ENCODE results near the gene IRGM. TPM values are rescaled to one million over a fixed set of nuclear protein-coding genes. Genes with fewer than 3 reads are reported as not detected.
A peak's percentile ranks its signal among the peaks of the same experiment; 100 is the strongest.
"Not testable (repeated sequence)": the region's sequence is repeated elsewhere in the genome, so short reads cannot be mapped to it uniquely, and the experiment has no call there.

IRGM gene, protein sequence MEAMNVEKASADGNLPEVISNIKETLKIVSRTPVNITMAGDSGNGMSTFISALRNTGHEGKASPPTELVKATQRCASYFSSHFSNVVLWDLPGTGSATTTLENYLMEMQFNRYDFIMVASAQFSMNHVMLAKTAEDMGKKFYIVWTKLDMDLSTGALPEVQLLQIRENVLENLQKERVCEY
- not detected for total RNA-seq

DNA sequence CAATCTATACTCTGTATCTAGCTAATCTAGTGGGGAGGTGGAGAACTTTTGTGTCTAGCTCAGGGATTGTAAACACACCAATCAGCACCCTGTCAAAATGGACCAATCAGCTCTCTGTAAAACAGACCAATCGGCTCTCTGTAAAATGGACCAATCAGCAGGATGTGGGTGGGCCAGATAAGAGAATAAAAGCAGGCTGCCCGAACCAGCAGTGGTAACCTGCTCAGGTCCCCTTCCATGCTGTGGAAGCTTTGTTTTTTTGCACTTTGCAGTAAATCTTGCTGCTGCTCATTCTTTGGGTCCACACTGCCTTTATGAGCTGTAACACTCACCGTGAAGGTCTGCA, at the start of gene IRGM:
Gene IRGM, plus strand, starts transcription at position 214 of the 346 bp plus-strand sequence. CDS start 1,603 bp downstream, outside the sequence.
- not testable (repeated sequence) for DNase-seq (ENCODE audit: low spot score); ATAC-seq

DNA sequence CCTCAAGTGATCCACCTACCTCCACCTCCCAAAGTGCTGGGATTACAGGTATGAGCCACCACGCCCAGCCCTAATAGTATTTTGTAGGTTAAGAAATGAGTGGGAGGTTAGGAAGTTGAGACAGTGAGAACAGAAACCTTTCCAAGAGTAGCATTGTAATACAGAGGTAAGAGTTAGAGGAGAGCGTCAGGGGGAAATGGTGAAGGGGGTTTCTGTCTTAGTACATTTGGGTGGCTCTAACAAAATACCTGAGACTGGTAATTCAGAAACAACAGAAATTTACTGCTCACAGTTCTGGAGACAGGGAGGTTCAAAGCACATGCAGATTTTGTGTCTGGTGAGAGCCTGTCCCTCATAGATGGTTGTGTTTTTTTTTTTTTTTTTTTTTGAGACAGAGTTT, 48.9 kb upstream of the IRGM start:
- DNase-seq (ENCODE audit: low spot score): no peak
- ATAC-seq: no peak

DNA sequence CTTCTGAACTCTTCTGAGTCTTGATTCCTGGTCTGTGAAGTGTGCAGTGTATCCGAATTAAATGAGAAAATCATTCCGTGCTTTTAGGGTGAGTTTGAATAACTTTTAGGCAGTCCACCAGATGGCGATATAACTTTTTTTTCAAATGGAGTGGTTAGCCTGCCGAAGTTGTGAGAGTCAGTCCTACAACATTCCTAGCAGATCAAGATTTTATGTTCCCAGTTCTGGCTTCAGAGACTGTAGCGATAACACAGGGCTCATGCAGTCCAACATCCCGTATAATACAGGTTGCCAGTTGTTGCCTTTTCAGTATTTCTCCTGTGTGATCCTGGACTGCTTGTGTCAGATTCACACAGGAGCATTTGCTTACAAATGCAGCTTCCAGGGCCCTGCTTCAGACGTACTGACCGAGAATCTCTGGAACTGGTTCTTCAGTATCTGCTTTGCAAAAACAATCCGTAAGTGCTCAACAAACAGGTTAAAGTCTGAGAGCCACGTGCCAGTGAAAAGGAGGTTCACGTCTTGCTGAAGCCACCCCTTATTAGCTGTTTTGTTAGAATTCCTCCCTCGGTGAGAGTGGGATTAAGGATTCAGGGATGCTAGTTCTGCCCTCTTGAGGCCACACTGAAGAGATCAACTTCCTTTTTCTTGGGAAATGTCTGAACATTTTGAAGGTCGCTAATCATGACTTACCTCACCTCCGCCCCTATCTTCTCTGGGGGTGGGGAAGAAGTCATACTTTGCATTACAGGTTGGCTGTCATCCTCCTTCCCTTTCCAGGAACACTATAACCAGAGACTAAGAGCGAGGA, 45.0 kb upstream of the IRGM start:
- ATAC-seq (no peak), DNase-seq (ENCODE audit: low spot score) (no peak)

DNA sequence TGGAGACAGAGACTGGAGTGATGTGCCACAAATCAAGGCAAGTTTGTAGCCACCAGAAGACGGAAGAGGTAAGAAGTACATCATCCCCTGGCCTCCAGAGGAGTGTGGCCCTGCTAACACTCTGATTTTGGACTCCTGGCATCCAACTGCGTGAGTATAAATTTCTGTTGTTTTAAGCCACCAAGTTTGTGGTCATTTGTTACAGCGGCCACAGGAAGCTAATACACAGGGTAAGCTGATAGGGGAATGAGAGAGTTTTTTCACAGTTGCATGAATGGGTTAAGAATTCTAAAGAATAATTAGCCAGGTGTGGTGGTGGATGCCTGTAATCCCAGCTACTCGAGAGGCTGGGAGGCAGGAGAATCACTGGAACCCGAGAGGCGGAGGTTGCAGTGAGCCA, 41.9 kb upstream of the IRGM start:
- DNase-seq (ENCODE audit: low spot score) (no peak), ATAC-seq (no peak)

DNA sequence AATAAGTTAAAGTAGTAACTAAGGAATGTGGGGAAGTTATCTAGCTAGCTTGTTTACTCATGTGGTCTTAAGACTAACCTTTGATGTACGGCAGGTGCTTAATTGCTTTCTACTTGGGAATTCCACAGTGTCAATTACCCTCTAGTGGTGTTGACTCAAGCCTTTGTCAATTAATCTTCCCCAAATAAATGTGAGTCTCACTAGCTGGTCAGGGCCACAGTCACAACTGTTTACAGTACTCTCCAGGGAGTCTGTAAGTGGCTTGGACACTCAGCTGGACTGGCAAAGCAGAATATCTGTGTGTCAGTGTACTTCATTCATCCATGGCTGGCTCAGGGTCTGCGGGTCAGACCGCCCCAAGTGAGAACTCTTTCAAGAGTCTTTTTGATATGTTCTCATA, 37.0 kb upstream of the IRGM start:
- no peak for DNase-seq (ENCODE audit: low spot score)
- no peak for ATAC-seq

DNA sequence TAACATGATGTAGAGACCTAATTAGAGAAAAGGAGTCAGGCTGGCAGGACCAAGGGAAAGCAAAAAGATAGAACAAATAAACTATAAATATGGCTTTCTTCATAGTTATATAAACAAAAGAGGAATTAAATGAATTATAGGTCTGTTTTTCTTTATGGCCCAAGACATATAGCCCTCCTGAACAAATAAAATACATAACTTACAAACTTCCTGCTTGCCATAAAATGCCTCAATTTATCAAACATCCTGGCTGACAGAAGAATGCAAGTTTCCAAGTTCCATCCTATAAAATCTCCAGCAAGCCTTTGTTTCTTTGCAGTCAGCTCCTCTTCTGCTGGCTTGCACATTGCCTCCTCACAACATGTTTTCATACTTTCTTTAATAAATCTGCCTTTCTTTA, 31.3 kb upstream of the IRGM start:
- ATAC-seq (no peak), DNase-seq (ENCODE audit: low spot score) (no peak)

DNA sequence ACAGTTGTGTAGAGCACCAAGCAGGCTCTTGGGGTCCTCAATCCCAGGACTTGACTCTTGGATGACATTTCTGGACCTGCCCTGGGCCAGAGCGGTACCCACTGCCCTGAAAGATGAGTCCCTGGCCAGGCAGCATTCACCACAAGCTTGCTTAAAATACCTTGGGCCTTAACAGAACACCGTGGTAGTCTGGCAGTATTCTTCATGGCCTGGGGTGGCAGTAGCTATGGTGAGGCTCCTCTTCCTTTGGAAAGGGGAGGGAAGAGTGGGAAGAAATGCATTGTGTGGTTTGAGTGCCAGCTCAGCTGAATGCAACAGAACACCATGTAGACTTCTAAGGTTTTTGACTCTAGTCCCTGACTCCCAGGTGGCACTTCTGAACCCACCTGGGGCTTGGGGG, 29.4 kb upstream of the IRGM start:
- no peak for DNase-seq (ENCODE audit: low spot score)
- no peak for ATAC-seq

DNA sequence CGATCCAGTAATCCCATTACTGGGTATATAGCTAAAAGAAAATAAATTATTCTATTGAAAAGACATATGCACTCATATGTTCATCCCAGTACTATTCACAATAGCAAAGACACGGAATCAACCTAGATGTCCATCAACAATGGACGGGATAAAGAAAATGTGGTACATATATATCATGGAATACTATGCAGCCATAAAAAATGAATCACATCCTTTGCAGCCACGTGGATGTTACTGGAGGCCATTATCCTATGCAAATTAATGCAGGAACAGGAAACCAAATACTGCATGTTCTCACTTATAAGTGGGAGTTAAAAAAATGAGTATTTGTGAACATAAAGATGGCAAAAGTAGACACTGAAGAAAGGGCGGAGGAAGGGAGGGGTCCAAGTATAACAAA, 16.6 kb upstream of the IRGM start:
- ATAC-seq (no peak), DNase-seq (ENCODE audit: low spot score) (no peak)

DNA sequence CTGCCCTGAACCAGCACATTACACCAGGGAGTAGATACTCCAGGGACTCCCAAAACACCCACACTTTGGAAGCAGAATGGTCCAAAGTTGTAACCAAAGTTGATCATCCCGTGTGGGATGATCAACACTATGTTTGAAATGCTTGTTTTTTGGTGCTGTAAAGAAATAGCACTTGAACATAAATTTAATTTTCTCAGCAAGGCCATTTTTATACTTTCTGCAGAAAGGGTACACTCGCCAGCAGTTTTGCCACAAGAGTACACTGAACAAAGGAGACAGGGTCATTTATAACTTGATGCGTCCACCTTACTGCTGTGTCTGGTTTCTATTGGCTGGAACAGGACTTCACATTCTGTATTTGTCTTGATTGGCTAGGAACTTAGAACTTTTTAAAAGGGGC, 14.5 kb upstream of the IRGM start:
- ATAC-seq; DNase-seq (ENCODE audit: low spot score): not testable (repeated sequence)

DNA sequence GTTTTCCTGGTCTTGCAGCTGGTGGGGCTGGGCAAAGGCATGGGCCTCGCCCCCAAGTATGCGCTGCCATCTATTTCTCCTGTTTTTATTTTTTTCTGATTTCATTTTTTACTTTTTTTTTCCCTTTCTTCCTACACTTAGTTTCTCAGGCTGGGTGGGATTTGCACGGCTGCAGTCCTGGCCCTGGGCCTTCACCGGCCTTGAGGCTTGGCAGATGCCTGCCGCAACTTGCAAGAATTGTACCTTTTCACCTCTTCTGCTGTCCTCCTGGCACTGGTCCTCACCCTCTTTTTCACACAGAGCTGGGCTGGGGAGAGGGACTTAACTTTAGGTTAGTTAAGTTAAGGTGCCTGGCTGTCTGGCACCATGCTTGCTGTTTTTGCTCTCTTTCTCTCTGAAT, 10.3 kb upstream of the IRGM start:
- ATAC-seq: no peak
- no peak for DNase-seq (ENCODE audit: low spot score)

DNA sequence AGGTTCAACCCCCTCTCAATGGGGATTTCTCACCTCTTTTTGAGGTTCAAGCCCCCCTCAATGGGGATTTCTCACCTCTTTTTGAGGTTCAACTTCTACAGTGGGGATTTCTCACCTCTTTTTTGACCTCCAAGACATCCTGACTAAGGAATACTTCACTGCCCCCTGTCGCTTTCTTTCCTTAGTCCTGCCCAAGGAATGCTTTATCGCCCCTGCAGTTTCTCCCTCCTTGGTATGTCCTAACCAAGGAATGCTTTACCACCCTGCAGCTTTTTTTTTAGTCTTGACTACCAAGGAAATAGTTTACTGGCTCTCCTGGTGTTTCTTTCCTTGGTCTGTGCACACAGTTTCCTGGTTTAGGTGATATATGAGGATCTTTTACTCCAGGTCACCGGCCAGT, 9.6 kb upstream of the IRGM start:
- no peak for ATAC-seq
- DNase-seq (ENCODE audit: low spot score): no peak

DNA sequence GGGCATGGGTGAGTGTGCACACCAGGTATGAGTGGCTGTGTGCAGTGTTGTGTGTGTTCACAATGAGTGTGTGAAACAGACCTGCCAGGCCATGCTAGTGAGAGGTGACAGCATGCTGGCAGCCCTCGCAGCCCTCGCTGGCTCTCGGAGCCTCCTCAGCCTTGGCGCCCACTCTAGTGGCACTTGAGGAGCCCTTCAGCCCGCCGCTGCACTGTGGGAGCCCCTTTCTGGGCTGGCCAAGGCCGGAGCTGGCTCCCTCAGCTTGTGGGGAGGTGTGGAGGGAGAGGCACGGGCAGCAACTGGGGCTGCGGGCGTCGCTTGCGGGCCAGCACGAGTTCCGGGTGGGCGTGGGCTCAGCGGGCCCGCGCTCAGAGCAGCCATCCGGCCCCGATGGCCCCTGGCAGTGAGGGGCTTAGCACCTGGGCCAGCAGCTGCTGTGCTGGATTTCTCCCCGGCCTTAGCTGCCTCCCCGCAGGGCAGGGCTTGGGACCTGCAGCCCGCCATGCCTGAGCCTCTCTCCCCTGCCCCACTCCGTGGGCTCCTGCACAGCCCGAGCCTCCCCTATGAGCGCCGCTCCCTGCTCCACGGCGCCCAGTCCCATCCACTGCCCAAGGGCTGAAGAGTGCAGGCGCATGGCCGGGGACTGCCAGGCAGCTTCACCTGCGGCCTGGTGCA, 999 bp upstream of the IRGM start:
- not testable (repeated sequence) for DNase-seq (ENCODE audit: low spot score); ATAC-seq

DNA sequence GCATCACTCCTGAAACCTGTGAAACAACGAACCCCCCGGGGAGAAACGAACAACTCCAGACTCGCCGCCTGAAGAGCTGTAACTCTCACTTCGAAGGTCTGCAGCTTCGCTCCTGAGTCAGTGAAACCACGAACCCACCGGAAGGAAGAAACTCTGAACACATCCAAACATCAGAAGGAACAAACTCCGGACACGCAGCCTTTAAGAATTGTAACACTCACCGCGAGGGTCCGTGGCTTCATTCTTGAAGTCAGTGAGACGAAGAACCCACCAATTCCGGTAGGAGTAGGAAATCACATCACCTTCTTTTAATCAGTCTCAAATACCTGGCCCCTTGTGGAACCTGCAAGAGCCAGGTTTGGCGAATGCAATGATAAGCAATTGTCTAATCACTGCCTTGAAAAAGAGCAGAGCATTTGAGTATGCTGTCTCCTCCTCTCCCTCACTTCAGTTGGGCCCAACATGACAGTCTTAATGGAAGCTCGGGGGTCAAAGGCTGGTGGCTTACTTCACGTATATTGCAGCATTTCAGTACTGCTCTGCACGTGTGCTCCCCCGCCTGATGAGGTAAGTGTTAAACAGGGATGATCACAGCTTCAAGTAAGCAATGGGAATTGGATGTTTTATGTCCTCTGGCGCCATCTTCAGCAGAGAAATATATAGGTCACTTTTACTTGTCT, 473 bp downstream of the IRGM start:
- no peak for DNase-seq (ENCODE audit: low spot score)
- ATAC-seq: peak; percentile 100

DNA sequence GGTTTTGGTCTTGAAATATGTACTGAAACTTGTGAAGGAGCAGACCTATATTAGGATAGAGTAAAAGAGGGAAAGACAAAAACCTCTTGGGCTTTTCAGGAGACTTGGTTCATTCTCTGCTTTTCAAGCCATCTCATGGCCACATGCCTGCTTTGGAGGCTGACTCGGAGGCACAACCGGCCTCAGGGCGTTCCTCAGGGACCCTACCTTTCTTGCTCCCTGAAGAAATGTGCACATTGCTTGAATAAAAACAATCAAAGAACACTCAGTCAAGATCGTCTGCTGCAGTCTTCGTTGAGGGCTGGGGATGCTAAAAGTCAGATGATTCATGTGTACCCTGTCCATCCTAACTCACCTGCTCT, 994 bp downstream of the IRGM start:
- DNase-seq (ENCODE audit: low spot score): no peak
- no peak for ATAC-seq

DNA sequence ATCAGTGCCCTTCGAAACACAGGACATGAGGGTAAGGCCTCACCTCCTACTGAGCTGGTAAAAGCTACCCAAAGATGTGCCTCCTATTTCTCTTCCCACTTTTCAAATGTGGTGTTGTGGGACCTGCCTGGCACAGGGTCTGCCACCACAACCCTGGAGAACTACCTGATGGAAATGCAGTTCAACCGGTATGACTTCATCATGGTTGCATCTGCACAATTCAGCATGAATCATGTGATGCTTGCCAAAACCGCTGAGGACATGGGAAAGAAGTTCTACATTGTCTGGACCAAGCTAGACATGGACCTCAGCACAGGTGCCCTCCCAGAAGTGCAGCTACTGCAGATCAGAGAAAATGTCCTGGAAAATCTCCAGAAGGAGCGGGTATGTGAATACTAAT, 1.9 kb downstream of the IRGM start:
- ATAC-seq (no peak), DNase-seq (ENCODE audit: low spot score) (no peak)

DNA sequence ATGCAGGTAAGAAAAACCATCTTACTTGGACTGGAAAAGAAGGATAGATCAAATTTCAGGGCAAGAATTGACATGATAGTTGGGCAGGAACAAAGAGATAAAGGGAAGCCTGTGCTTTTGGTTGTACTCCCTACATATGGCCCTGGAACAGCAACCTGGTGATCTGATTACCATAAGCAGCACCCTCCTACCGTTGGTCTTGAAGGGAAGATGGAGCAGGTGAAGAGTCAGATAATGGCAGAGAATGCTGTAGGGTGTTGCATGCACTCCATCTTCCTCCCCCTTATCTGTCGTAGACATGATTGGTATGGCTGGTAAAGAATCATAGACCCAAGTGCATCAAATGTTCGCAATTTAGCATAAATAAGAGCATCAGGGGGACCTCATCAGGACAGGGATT, 4.7 kb downstream of the IRGM start:
- no peak for DNase-seq (ENCODE audit: low spot score)
- ATAC-seq: no peak

DNA sequence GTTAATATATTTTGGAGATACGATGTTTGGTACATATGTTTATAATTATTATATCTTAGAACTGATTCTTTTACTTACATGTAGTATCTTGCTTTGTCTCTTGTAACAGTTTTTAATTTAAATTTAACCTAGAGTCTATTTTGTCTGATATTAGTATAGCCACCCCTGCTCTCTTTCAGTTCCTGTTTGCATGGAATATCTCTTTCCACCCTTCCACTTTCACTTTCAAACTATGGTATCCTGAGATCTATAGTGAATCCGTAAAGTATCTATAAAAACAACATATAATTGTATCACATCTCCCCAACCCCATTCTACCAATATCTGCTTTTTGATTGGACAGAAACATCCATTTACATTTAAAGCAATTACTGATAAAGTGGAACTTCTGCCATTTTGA, 7.2 kb downstream of the IRGM start:
- no peak for ATAC-seq
- no peak for DNase-seq (ENCODE audit: low spot score)

DNA sequence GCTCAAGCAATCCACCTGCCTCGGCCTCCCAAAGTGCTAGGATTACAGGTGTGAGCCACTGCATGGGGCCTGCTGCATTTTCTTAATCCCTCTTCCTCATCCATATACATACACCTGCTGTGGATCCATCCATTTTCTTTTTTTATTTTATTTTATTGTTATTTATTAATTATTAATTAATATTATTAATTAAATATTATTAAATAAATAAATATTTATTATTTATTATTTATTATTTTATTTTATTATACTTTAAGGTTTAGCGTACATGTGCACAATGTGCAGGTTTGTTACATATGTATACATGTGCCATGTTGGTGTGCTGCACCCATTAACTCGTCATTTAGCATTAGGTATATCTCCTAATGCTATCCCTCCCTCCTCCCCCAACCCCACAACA, 10.4 kb downstream of the IRGM start:
- ATAC-seq; DNase-seq (ENCODE audit: low spot score): not testable (repeated sequence)

DNA sequence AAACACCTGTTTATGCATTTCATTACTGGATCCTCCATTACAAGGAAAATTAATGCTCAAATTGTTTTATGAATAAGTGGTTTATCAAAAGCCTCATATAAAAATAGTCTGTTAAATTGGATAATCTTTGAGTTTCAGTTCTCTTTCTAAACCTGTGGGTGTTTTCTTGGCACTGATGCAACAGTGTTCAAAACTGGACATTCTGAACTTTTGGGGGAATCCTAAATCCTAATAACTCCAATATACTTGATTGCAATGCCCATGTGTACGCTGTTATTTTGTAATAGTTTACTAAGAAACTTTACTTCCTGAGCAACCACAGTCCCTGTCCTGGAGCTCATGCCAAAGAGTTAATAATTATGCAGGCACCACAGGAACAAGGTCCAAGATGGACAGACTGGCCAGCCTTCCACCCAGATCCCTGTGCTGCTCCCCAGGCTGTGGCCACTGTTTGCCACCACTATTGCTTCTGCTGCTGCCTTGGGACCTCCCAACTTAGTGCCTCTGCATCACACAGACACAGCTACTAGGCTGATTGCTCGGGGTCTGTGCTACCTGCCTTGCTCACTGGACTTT, 14.0 kb downstream of the IRGM start:
- DNase-seq (ENCODE audit: low spot score): peak; percentile 68
- peak; percentile 100 for ATAC-seq

DNA sequence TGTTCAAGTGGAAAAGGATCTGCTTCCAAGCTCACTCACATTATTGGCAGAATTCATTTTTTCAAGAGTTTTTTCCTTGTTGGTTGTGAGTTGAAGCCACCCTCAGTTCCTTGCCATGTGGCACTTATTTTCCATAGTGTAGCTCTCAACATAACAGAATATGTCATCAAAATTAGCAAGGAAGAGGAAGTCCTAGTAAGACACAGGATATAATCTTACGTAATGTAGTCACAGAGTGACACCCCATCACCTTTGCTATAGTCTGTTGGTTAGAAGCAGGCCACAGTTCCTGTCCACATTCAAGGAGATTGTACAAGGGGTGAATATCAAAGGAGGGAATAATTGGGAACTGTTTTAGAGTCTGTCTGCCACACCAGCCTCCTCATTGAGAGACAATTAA, 15.7 kb downstream of the IRGM start:
- DNase-seq (ENCODE audit: low spot score) (no peak), ATAC-seq (no peak)

DNA sequence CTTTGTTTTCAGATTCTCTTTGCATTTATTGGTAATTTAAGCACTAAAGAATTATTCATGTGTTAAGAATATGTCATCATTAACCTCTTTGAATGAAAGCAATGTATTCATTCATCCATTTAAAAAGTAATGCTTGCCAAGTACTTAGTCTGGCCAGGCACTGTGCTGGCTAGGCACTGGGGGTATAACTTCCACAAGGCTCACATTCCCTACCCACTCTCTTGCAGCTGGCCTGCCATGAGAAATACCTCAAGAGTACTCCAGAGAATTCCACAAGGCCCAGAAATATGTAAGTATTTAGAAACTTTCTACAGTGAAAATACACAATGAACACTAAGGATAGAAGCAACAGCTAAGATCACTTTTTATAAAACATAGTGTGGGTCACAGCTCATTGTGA, 33.0 kb downstream of the IRGM start:
- ATAC-seq (no peak), DNase-seq (ENCODE audit: low spot score) (no peak)
